Heart right ventricle (tissue), 16 donors: ENCODE measurements around the gene ITSN2. TPM values are rescaled to one million over a fixed set of nuclear protein-coding genes. Genes with fewer than 3 reads are reported as not detected.
A peak's percentile ranks its signal among the peaks of the same experiment; 100 is the strongest.

ENCODE experiments used
- ATAC-seq, 8 donors: fragments of 200-7000 bp; cut with Tn5 transposase; one replicate each; pipeline ENCODE4 v1.9.1; 2020; ENCODE audit warnings: mild to moderate bottlenecking in 8 of 8, moderate library complexity in 8 of 8, moderate number of reproducible peaks in 1 of 8
- DNase-seq, 2 donors: peaks; one replicate each; pipeline ENCODE4 v3.0.0-alpha.2; 2020
- H3K27ac ChIP-seq, 10 donors: fragments of 200-600 bp; sonication (generic) in 2 of 10; one replicate each; pipeline versions ENCODE4 v1.5.0 to v1.8.0; 2020 to 2022; ENCODE audit warnings: mild to moderate bottlenecking in 3 of 10
- H3K27me3 ChIP-seq, 7 donors: fragments of 200-600 bp; one replicate each; pipeline ENCODE4 v1.8.0; 2021 to 2022; ENCODE audit warnings: mild to moderate bottlenecking in 2 of 7
- H3K36me3 ChIP-seq, 9 donors: fragments of 200-600 bp; sonication (generic) in 1 of 9; one replicate each; pipeline versions ENCODE4 v1.5.0 to v1.8.0; 2020 to 2022; ENCODE audit warnings: mild to moderate bottlenecking in 2 of 9
- H3K4me1 ChIP-seq, 9 donors: fragments of 200-600 bp; sonication (generic) in 1 of 9; one replicate each; pipeline versions ENCODE4 v1.5.0 to v1.8.0; 2020 to 2022; ENCODE audit warnings: mild to moderate bottlenecking in 4 of 9
- H3K4me3 ChIP-seq, 10 donors: fragments of 200-600 bp; sonication (generic) in 2 of 10; one replicate each; pipeline versions ENCODE4 v1.5.0 to v1.8.0; 2020 to 2022; ENCODE audit warnings: mild to moderate bottlenecking in 7 of 10, moderate library complexity in 2 of 10
- H3K9me3 ChIP-seq, 11 donors: fragments of 200-600 bp in 10 of 11; sonication (generic) in 2 of 11; one replicate each; pipeline versions ENCODE4 v1.5.0 to v1.8.0; 2013 to 2022; ENCODE audit warnings: mild to moderate bottlenecking in 2 of 11, control low read depth in 1 of 11, moderate library complexity in 1 of 11
- CTCF ChIP-seq, 9 donors: fragments of 200-600 bp; sonication (generic) in 2 of 9; IDR thresholded peaks; one replicate each; pipeline versions ENCODE4 v1.5.0 to v1.8.0; 2021 to 2022; ENCODE audit warnings: antibody characterized with exemption in 9 of 9, mild to moderate bottlenecking in 5 of 9, moderate library complexity in 1 of 9
- WGBS, 2 donors: extraction: QIAGEN DNeasy Blood & Tissue Kit; methylation state at CpG; one replicate each; pipeline ENCODE4 v1.1.7; 2013; ENCODE audit warnings: inconsistent platforms in 1 of 2; 5-methylcytosine and 5-hydroxymethylcytosine counted together
- intact Hi-C, 10 donors: fragments of 100-400 bp; cut with DNase I; formaldehyde crosslinking; loops; one replicate each; pipeline versions ENCODE4 v1.11.1 to v1.14.2; 2022
- polyA plus RNA-seq, 2 donors: library from polyadenylated mRNA; stranded (reverse); fragments of 200-250 nt; gene quantifications; one replicate each; pipeline ENCODE4 v1.2.3, GENCODE V29; 2013
- total RNA-seq, 10 donors: library from RNA; stranded (reverse); fragmentation: NEBNext Ultra II Directional in 3 of 10; extraction: Animal tissue kit (Norgen Biotek cat#: 25700) in 3 of 10; gene quantifications; one replicate each; pipeline versions ENCODE4 v1.2.1 to v1.2.4, GENCODE V29; 2021 to 2023
- donor health status: Arrhythmogenic right ventricular cardiomyopathy.
- donor health status: ischemic (EF 13 %, LVEDD 7.1; RV severe dilation, severe dysfunction).
- donor health status: healthy with polysubstance abuse.
- donor health status: DM: no; HTN: yes; CAD: no.
- donor health status: DM: no; HTN: no; CAD: no.
- donor health status: ischemic (EF 25% LVEDD 6.9; RV normal size, moderate dysfunction).
- donor health status: ischemic (EF 25% LVEDD 5.7; RV mildly dilated, moderate dysfunction).
- donor health status: healthy.
- donor health status: DM: yes; HTN: yes; CAD: no.
- donor health status: Ischemic cardiomyopathy.
- donor health status: ischemic (EF 35%, LVEDD 5.7; RV mildly dilated, moderate dysfunction).
- donor health status: nonischemic (EF 11% LVEDD 7.7; RV severe dilation, severe dysfunction).
- donor health status: DM: yes; HTN: yes; CAD: no.
- donor health status: PGD.
- donor health status: ischemic (EF 29% LVEDD 5.4; RV normal size, mild dysfunction).
- donor health status: nonischemic (EF 23%, LVEDD 6.1; RV moderate dilation, normal function).

The ITSN2 gene
- total and polyA plus RNA-seq, 12 donors: 16.8 to 49.8 (median 38.2) TPM

DNA sequence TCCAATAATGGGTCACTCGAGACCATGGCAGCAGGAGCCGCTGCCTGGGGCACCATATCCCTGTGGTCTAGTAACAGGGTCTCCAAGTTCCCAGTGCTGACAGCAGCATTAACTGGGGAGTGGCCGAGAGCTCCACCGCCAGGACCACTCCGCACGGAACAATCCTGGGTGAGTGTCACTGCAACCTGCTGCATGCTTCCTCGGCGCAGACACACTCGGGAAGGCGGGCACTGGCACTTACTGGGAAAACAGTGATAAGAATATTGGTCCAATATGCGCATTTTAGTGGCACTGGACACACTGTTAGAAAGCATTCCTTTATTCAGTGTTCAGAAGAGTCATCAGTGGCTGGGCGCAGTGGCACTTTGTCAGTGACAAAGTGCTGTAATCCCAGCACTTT, 155.8 kb downstream of the ITSN2 start:
- Histone ChIP-seq H3K36me3 (peaks cover 0 to 78% (median 42%) of the 10 kb centered on the region in 9 donors), H3K27ac (no peak overlapping the region), H3K9me3 (no peaks in the 10 kb centered on the region), H3K4me1 (peaks cover 0 to 22% (median 0%) of the 10 kb centered on the region in 9 donors), H3K4me3 (no peak overlapping the region), H3K27me3 (no peaks in the 10 kb centered on the region)
- DNase-seq (no peak), ATAC-seq (no peak)
- no peak for TF ChIP-seq CTCF (IDR thresholded peaks at IDR 0.05)
- intact Hi-C loops: no loop called here
- 94 to 95% methylated on average over 12 of the region's 12 CpGs for WGBS, 2 donors

DNA sequence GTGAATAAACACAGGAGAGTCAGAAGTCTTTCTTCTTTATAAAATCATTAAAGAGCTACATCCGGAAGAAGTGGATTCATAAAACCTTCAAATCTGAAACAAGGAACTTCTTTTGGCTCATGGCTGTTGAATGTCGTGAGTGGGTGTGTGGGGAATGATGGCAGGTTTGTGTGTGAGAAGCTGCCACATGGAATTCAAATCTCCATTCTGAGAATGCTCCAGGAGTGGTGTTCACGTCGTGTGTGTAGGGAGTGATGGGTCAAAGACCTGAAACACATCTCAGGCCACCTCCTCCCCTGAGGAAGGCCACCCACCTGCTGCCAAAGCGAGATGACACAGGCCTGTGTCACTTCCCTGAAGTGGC, 156.6 kb downstream of the ITSN2 start:
- no peak overlapping the region for H3K4me3 ChIP-seq
- WGBS, 2 donors: 84 to 85% methylated on average over 5 of the region's 5 CpGs

GRCh38 chr2:24203029-24203786, 157.1 kb downstream of the ITSN2 start:
- ATAC-seq: no peak
- H3K27ac ChIP-seq: no peak overlapping the region
- no peaks in the 10 kb centered on the region for H3K27me3 ChIP-seq
- WGBS, 2 donors: 83% methylated on average over 19 of the region's 19 CpGs
- H3K4me1 ChIP-seq: peaks cover 0 to 22% (median 0%) of the 10 kb centered on the region in 9 donors
- H3K36me3 ChIP-seq: peaks cover 0 to 65% (median 30%) of the 10 kb centered on the region in 9 donors
- H3K4me3 ChIP-seq: no peak overlapping the region
- TF ChIP-seq CTCF (IDR thresholded peaks at IDR 0.05): no peak
- peaks cover 0 to 3% (median 0%) of the 10 kb centered on the region in 11 donors for H3K9me3 ChIP-seq
- intact Hi-C loops: no loop called here
- no peak for DNase-seq

More for the DNA sequence above, 156.6 kb downstream of the ITSN2 start:
- no peak for TF ChIP-seq CTCF (IDR thresholded peaks at IDR 0.05)
- peaks cover 0 to 1% (median 0%) of the 10 kb centered on the region in 11 donors for H3K9me3 ChIP-seq
- no peak overlapping the region for H3K27ac ChIP-seq
- DNase-seq (no peak), ATAC-seq (no peak)
- H3K27me3 ChIP-seq: no peaks in the 10 kb centered on the region
- intact Hi-C loops: no loop called here
- H3K36me3 ChIP-seq: peaks cover 0 to 70% (median 35%) of the 10 kb centered on the region in 9 donors
- H3K4me1 ChIP-seq: peaks cover 0 to 22% (median 0%) of the 10 kb centered on the region in 9 donors

GRCh38 chr2:24200799-24201198, 159.5 kb downstream of the ITSN2 start:
- H3K36me3 ChIP-seq: peaks cover 0 to 41% (median 26%) of the 10 kb centered on the region in 9 donors
- H3K27me3 ChIP-seq: no peaks in the 10 kb centered on the region
- TF ChIP-seq CTCF (IDR thresholded peaks at IDR 0.05): no peak
- ATAC-seq: peak in 5 of 8 donors; percentile 26 to 59 (median 49)
- no peak for DNase-seq
- H3K9me3 ChIP-seq: peaks cover 0 to 16% (median 0%) of the 10 kb centered on the region in 11 donors
- no peak overlapping the region for H3K4me3 ChIP-seq
- 96 to 97% methylated on average over 3 of the region's 3 CpGs for WGBS, 2 donors
- intact Hi-C loops: no loop called here
- H3K27ac ChIP-seq: no peak overlapping the region
- H3K4me1 ChIP-seq: peaks cover 0 to 22% (median 0%) of the 10 kb centered on the region in 9 donors
